K562 (cell line): ENCODE data around the gene FANCG. TPM values are rescaled to one million over a fixed set of nuclear protein-coding genes. Genes with fewer than 3 reads are reported as not detected.

Experiments
- ATAC-seq: fragments of 200-7000 bp; cut with Tn5 transposase; 3 replicates; pipeline ENCODE4 v1.9.1; 2020; ENCODE audit warnings: moderate library complexity
- BruUV-seq: library from RNA; stranded (reverse); fragments of 400-500 nt; replicated peaks from 2 replicates; lab custom pipeline; 2021; lab: Mats Ljungman, UMichigan
- CTCF ChIA-PET: fragments of 300-600 bp; formaldehyde crosslinking; extraction: SDS; loops from one replicate; lab custom pipeline; 2021; ENCODE audit warnings: low intra/inter-chr PET ratio; lab: Yijun Ruan, JAX
- POLR2A ChIA-PET: fragments of 300-600, 350-650 bp; sonication (Branson Sonifier 250); formaldehyde crosslinking; extraction: SDS; loops from one replicate; lab custom pipeline; 2021; ENCODE audit warnings: antibody characterized with exemption, inconsistent platforms; lab: Yijun Ruan, JAX
- DNase-seq, 4 experiments: peaks; one replicate each; pipeline versions ENCODE4 v3.0.0 to v3.0.0-alpha.2; 2011 to 2018; ENCODE audit warnings: low spot score in 3 of 4, mixed read lengths in 3 of 4; ENCODE audit errors: extremely low read depth in 1 of 4
- FAIRE-seq: peaks from 2 replicates; lab custom pipeline; 2011; peaks lifted over from hg19 to GRCh38; lab: Jason Lieb, UNC
- H2AFZ ChIP-seq: 2 replicates; pipeline ENCODE4 v1.6.0; 2011; ENCODE audit warnings: low read depth, low read length, control low read depth, inconsistent platforms
- H3K27ac ChIP-seq: fragments of 200-600 bp; 3 replicates; pipeline ENCODE4 v1.8.0; 2011; ENCODE audit warnings: low read depth, mild to moderate bottlenecking, control low read depth, inconsistent platforms, low read length, moderate library complexity, mixed read lengths; ENCODE audit errors: extremely low read depth
- H3K27me3 ChIP-seq, 2 experiments: fragments of 300-600 bp in 1 of 2; 2 replicates in 1 of 2; 3 replicates in 1 of 2; pipeline versions ENCODE4 v1.6.0 to v1.8.0; 2011; ENCODE audit warnings: inconsistent platforms in 2 of 2, low read length in 2 of 2, mild to moderate bottlenecking in 1 of 2, mixed read lengths in 1 of 2, moderate library complexity in 1 of 2; ENCODE audit not compliant: control insufficient read depth in 2 of 2, insufficient read depth in 2 of 2
- H3K36me3 ChIP-seq: fragments of 300-600 bp; 3 replicates; pipeline ENCODE4 v1.8.0; 2011; ENCODE audit warnings: mild to moderate bottlenecking, low read length, inconsistent platforms; ENCODE audit not compliant: control insufficient read depth, insufficient read depth
- H3K4me1 ChIP-seq, 2 experiments: fragments of 200-600 bp in 1 of 2; replicated peaks in 1 of 2; 2 replicates in 1 of 2; 3 replicates in 1 of 2; pipeline versions ENCODE4 v1.5.1 to v1.8.0; 2011; ENCODE audit warnings: inconsistent platforms in 2 of 2, low read length in 2 of 2, mild to moderate bottlenecking in 1 of 2, mixed read lengths in 1 of 2, moderate library complexity in 1 of 2; ENCODE audit not compliant: control insufficient read depth in 2 of 2, insufficient read depth in 2 of 2
- H3K4me2 ChIP-seq: 2 replicates; pipeline ENCODE4 v1.6.1; 2011; ENCODE audit warnings: low read length, control low read depth, inconsistent platforms, mixed read lengths; ENCODE audit not compliant: insufficient read depth
- H3K4me3 ChIP-seq: fragments of 200-600 bp; sonication (generic), shearing (Covaris generic); 2 replicates; pipeline ENCODE4 v1.5.1; 2016; ENCODE audit warnings: control low read depth, inconsistent platforms
- H3K79me2 ChIP-seq: fragments of 200-600 bp; 3 replicates; pipeline ENCODE4 v1.8.0; 2011; ENCODE audit warnings: low read length, inconsistent platforms; ENCODE audit not compliant: control insufficient read depth, insufficient read depth
- H3K9ac ChIP-seq, 2 experiments: 2 replicates each; pipeline versions ENCODE4 v1.6.0 to v1.6.1; 2011; ENCODE audit warnings: low read depth in 2 of 2, low read length in 2 of 2, control low read depth in 1 of 2, inconsistent platforms in 1 of 2, mild to moderate bottlenecking in 1 of 2, mixed read lengths in 1 of 2; ENCODE audit not compliant: insufficient read depth in 1 of 2
- H3K9me1 ChIP-seq: one replicate; pipeline ENCODE4 v1.6.0; 2011; ENCODE audit warnings: inconsistent platforms, mild to moderate bottlenecking, low read length, moderate library complexity; ENCODE audit not compliant: control insufficient read depth, insufficient read depth
- H3K9me3 ChIP-seq: replicated peaks from 2 replicates; pipeline ENCODE4 v1.5.1; 2011; ENCODE audit warnings: low read depth, low read length, inconsistent platforms; ENCODE audit not compliant: control insufficient read depth, insufficient read depth
- H4K20me1 ChIP-seq: replicated peaks from 2 replicates; pipeline ENCODE4 v1.6.1; 2011; ENCODE audit warnings: low read length, inconsistent platforms, mixed read lengths; ENCODE audit not compliant: control insufficient read depth, insufficient read depth
- ATF7 ChIP-seq: fragments of 450-650 bp; IDR thresholded peaks from 2 replicates; pipeline ENCODE4 v1.7.1; 2014; ENCODE audit warnings: mild to moderate bottlenecking, moderate library complexity
- CC2D1A ChIP-seq: fragments of 450-650 bp; IDR thresholded peaks from 2 replicates; pipeline ENCODE4 v1.6.1; 2017; ENCODE audit warnings: mild to moderate bottlenecking
- E2F8 ChIP-seq: fragments of 450-650 bp; IDR thresholded peaks from 2 replicates; pipeline ENCODE4 v1.7.1; 2018; ENCODE audit warnings: mild to moderate bottlenecking, low read depth; ENCODE audit not compliant: partially characterized antibody
- FOXP1 ChIP-seq: sonication (generic); formaldehyde crosslinking; IDR thresholded peaks from 2 replicates; pipeline ENCODE4 v1.8.0; 2022; ENCODE audit warnings: mild to moderate bottlenecking, missing genetic modification reagents
- LEF1 ChIP-seq: fragments of 450-650 bp; IDR thresholded peaks from 2 replicates; pipeline ENCODE4 v1.6.1; 2016; ENCODE audit warnings: mild to moderate bottlenecking
- NCOA6 ChIP-seq: fragments of 450-650 bp; IDR thresholded peaks from 2 replicates; pipeline ENCODE4 v1.6.1; 2017; ENCODE audit warnings: mild to moderate bottlenecking
- PHTF2 ChIP-seq: fragments of 250-450 bp; sonication (Bioruptor Pico); IDR thresholded peaks from 2 replicates; pipeline ENCODE4 v1.5.0; 2021; ENCODE audit warnings: mild to moderate bottlenecking
- RFX7 ChIP-seq: fragments of 250-450 bp; sonication (Bioruptor Pico); IDR thresholded peaks from 2 replicates; pipeline ENCODE4 v1.5.1; 2021; ENCODE audit warnings: mild to moderate bottlenecking
- TEAD2 ChIP-seq: fragments of 450-650 bp; IDR thresholded peaks from 2 replicates; pipeline ENCODE4 v1.6.1; 2016; ENCODE audit warnings: missing genetic modification characterization, control low read depth, missing compliant biosample characterization
- TEAD4 ChIP-seq, 2 experiments: sonication (generic) in 1 of 2; formaldehyde crosslinking in 1 of 2; IDR thresholded peaks; 2 replicates each; pipeline versions ENCODE4 v1.6.1 to v1.8.0; 2012 to 2022; ENCODE audit warnings: borderline replicate concordance in 1 of 2, inconsistent platforms in 1 of 2, low read length in 1 of 2, mild to moderate bottlenecking in 1 of 2, missing genetic modification reagents in 1 of 2
- THRA ChIP-seq: fragments of 450-650 bp; IDR thresholded peaks from 2 replicates; pipeline ENCODE4 v1.6.1; 2017; ENCODE audit warnings: mild to moderate bottlenecking, moderate library complexity
- ZBTB1 ChIP-seq: sonication (generic); formaldehyde crosslinking; IDR thresholded peaks from 2 replicates; pipeline ENCODE4 v1.8.1; 2023; ENCODE audit warnings: missing genetic modification reagents, low read depth, mild to moderate bottlenecking, borderline replicate concordance
- ZNF224 ChIP-seq: sonication (generic); formaldehyde crosslinking; IDR thresholded peaks from 2 replicates; pipeline ENCODE4 v1.8.0; 2022; ENCODE audit warnings: mild to moderate bottlenecking, missing genetic modification reagents
- ZNF263 ChIP-seq: sonication (generic); formaldehyde crosslinking; IDR thresholded peaks from 2 replicates; pipeline ENCODE4 v1.8.0; 2022; ENCODE audit warnings: mild to moderate bottlenecking, missing genetic modification reagents, borderline replicate concordance
- WGBS: fragments of 100-300 bp; shearing (Covaris generic); methylation state at CpG from one replicate; pipeline ENCODE4 v1.1.6; 2016; ENCODE audit warnings: low coverage, mixed read lengths; ENCODE audit not compliant: insufficient coverage; ENCODE audit errors: missing lambda C conversion rate; 5-methylcytosine and 5-hydroxymethylcytosine counted together
- in situ Hi-C: fragments of 300-500 bp; cut with MboI; formaldehyde crosslinking; loops from 4 replicates; pipeline ENCODE4 v1.15.0; 2018; ENCODE audit warnings: inconsistent platforms, mixed read lengths
- intact Hi-C: fragments of 100-400 bp; cut with micrococcal nuclease; formaldehyde crosslinking; loops from 2 replicates; pipeline ENCODE4 v1.14.2; 2022
- polyA plus RNA-seq, 8 experiments: library from polyadenylated mRNA; depleted of rRNA in 4 of 8; stranded (reverse) in 5 of 8; unstranded in 3 of 8; fragments of >200 nt; fragmentation: Nextera tagmentation in 2 of 8; fragmentation: Illumina TruSeq in 1 of 8; extraction: Ambion mirVana in 2 of 8; extraction: Trizol in 1 of 8; gene quantifications; 2 replicates each; pipeline versions ENCODE4 v1.2.1 to v1.2.3, GENCODE V29; 2011 to 2014; ENCODE audit warnings: inconsistent platforms in 1 of 8, missing spikeins in 1 of 8
- total RNA-seq, 7 experiments: library from RNA; depleted of rRNA in 6 of 7; stranded (reverse); fragments of >200 nt in 6 of 7; fragmentation: Illumina TruSeq in 2 of 7; extraction: Trizol in 2 of 7; gene quantifications; 2 replicates each; pipeline versions ENCODE4 v1.2.1 to v1.2.3, GENCODE V29; 2011 to 2021; ENCODE audit warnings: low replicate concordance in 1 of 7
- TF ChIP-seq, protein P1 (sequence below): fragments of 200-400 bp; formaldehyde crosslinking; IDR thresholded peaks from 2 replicates; pipeline ENCODE4 v1.6.1; 2017; ENCODE audit warnings: mild to moderate bottlenecking, low read depth, low read length, moderate library complexity

FANCG gene
- total and polyA plus RNA-seq, 9 of the 15 experiments (the other 6 are each of a cell fraction or from before 2014, with no cell fraction given) = 7.5 to 43.9 (median 31.0) TPM

- H4K20me1 ChIP-seq = no peaks in the 10 kb centered on the region; the same call in 1 of the 2 replicates
- in situ Hi-C loops (no loop called here), intact Hi-C loops (no loop called here)
- under 1% methylated on average over 28 of the region's 57 CpGs for WGBS
- peak overlapping the region; percentile 66 for H2AFZ ChIP-seq
- H3K9me1 ChIP-seq = no peaks in the 10 kb centered on the region
- POLR2A ChIA-PET = interaction anchor here (0.6 to 1.2 kb wide), 3 partner anchors 12 to 682 kb away, joined by 3 read pairs; partner anchors contain the start of gene VCP
- H3K27ac ChIP-seq = peak overlapping the region; percentile 82
- CTCF ChIA-PET = no interaction called here
- peak overlapping the region; percentile 82 for H3K4me2 ChIP-seq
- no peaks in the 10 kb centered on the region for H3K27me3 ChIP-seq
- DNase-seq (peak; percentile 84 to 97 (median 93)), ATAC-seq (peak; percentile 83), FAIRE-seq (peak; percentile 99)
- no peaks in the 10 kb centered on the region for H3K9me3 ChIP-seq
- H3K9ac ChIP-seq = peak overlapping the region; percentile 66 to 90
- H3K4me3 ChIP-seq = peak overlapping the region; percentile 65
- H3K4me1 ChIP-seq = peaks cover 47 to 56% of the 10 kb centered on the region in 2 experiments
- peaks cover 17% of the 10 kb centered on the region; the same call in 2 of the 3 replicates for H3K36me3 ChIP-seq
- BruUV-seq = no TSS peak
- H3K79me2 ChIP-seq = peaks cover 47% of the 10 kb centered on the region
- TF ChIP-seq E2F8 (no peak), ZNF263 (CRISPR knock-in tag) (peak; percentile 73), TEAD4 (IDR thresholded peaks at IDR 0.05; ENCODE audit: low read length) (no peak), TEAD4 (CRISPR knock-in tag; IDR thresholded peaks at IDR 0.05; ENCODE audit: borderline replicate concordance) (no peak), PHTF2 (CRISPR knock-in tag) (no peak), NCOA6 (no peak), RFX7 (CRISPR knock-in tag) (no peak), ZBTB1 (no peak), ATF7 (no peak), ZNF224 (CRISPR knock-in tag) (no peak), CC2D1A (no peak), TEAD2 (tag) (no peak), FOXP1 (CRISPR knock-in tag) (no peak), LEF1 (no peak), THRA (no peak)
- TF ChIP-seq, protein P1, sequence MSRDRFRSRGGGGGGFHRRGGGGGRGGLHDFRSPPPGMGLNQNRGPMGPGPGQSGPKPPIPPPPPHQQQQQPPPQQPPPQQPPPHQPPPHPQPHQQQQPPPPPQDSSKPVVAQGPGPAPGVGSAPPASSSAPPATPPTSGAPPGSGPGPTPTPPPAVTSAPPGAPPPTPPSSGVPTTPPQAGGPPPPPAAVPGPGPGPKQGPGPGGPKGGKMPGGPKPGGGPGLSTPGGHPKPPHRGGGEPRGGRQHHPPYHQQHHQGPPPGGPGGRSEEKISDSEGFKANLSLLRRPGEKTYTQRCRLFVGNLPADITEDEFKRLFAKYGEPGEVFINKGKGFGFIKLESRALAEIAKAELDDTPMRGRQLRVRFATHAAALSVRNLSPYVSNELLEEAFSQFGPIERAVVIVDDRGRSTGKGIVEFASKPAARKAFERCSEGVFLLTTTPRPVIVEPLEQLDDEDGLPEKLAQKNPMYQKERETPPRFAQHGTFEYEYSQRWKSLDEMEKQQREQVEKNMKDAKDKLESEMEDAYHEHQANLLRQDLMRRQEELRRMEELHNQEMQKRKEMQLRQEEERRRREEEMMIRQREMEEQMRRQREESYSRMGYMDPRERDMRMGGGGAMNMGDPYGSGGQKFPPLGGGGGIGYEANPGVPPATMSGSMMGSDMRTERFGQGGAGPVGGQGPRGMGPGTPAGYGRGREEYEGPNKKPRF = no peak
These were observed 31.5 kb upstream of the FANCG start for GRCh38 chr9:35111001-35111933.
